Common myeloid progenitor, CD34-positive (primary cell): ENCODE data around the gene SANBR.
"Not testable (repeated sequence)": the region's sequence is repeated elsewhere in the genome, so short reads cannot be mapped to it uniquely, and the experiment has no call there.

ENCODE experiments used
- CTCF ChIA-PET: fragments of 350-600 bp; sonication (Branson Sonifier 250); formaldehyde crosslinking; loops from one replicate; lab custom pipeline; 2021; ENCODE audit warnings: antibody characterized with exemption; lab: Charles Lee
- POLR2A ChIA-PET: fragments of 350-600 bp; sonication (Branson Sonifier 250); formaldehyde crosslinking; loops from one replicate; lab custom pipeline; 2021; ENCODE audit warnings: antibody characterized with exemption; lab: Charles Lee
- DNase-seq, 3 donors: peaks; one replicate each; pipeline versions ENCODE4 v3.0.0 to v3.0.0-alpha.2; 2013
- H3K27ac ChIP-seq, 2 experiments: 1 replicate in 1 of 2; 2 replicates in 1 of 2; pipeline ENCODE4 v1.7.0; 2013; ENCODE audit warnings: inconsistent platforms in 2 of 2, low read length in 2 of 2, mild to moderate bottlenecking in 2 of 2, low read depth in 1 of 2, moderate library complexity in 1 of 2; ENCODE audit not compliant: severe bottlenecking in 2 of 2, insufficient read depth in 1 of 2, poor library complexity in 1 of 2
- H3K27me3 ChIP-seq, 5 experiments: replicated peaks in 2 of 5; 1 replicate in 3 of 5; 2 replicates in 2 of 5; pipeline versions ENCODE4 v1.6.1 to v1.7.0; 2013; ENCODE audit warnings: low read length in 4 of 5, mild to moderate bottlenecking in 2 of 5, moderate library complexity in 2 of 5, inconsistent platforms in 1 of 5; ENCODE audit not compliant: insufficient read depth in 5 of 5, control insufficient read depth in 4 of 5
- H3K36me3 ChIP-seq, 4 experiments: 1 replicate in 2 of 4; 2 replicates in 2 of 4; pipeline versions ENCODE4 v1.6.1 to v1.7.0; 2013; ENCODE audit warnings: low read length in 3 of 4, control low read depth in 1 of 4, mild to moderate bottlenecking in 1 of 4; ENCODE audit not compliant: control insufficient read depth in 4 of 4, insufficient read depth in 4 of 4
- H3K4me1 ChIP-seq, 4 experiments: 1 replicate in 3 of 4; 2 replicates in 1 of 4; pipeline versions ENCODE4 v1.6.1 to v1.7.1; 2013; ENCODE audit warnings: low read length in 3 of 4, mild to moderate bottlenecking in 3 of 4, control low read depth in 1 of 4, inconsistent platforms in 1 of 4, moderate library complexity in 1 of 4; ENCODE audit not compliant: control insufficient read depth in 4 of 4, insufficient read depth in 4 of 4; ENCODE audit errors: control extremely low read depth in 1 of 4
- H3K4me3 ChIP-seq, 7 experiments: 1 replicate in 4 of 7; 2 replicates in 3 of 7; pipeline versions ENCODE4 v1.5.1 to v1.7.0; 2013; ENCODE audit warnings: mild to moderate bottlenecking in 7 of 7, low read length in 6 of 7, moderate library complexity in 6 of 7, inconsistent platforms in 2 of 7, low read depth in 2 of 7, control low read depth in 1 of 7; ENCODE audit not compliant: insufficient read depth in 4 of 7, control insufficient read depth in 1 of 7; ENCODE audit errors: extremely low read depth in 1 of 7
- H3K9me3 ChIP-seq, 5 experiments: 1 replicate in 4 of 5; 2 replicates in 1 of 5; pipeline versions ENCODE4 v1.6.1 to v1.7.1; 2013; ENCODE audit warnings: low read length in 4 of 5, mild to moderate bottlenecking in 2 of 5, inconsistent platforms in 1 of 5, low read depth in 1 of 5, moderate library complexity in 1 of 5; ENCODE audit not compliant: control insufficient read depth in 4 of 5, insufficient read depth in 2 of 5; ENCODE audit errors: control extremely low read depth in 1 of 5
- WGBS: methylation state at CpG from one replicate; pipeline ENCODE4 v1.1.5; 2013; ENCODE audit not compliant: insufficient coverage; 5-methylcytosine and 5-hydroxymethylcytosine counted together

Gene SANBR

DNA sequence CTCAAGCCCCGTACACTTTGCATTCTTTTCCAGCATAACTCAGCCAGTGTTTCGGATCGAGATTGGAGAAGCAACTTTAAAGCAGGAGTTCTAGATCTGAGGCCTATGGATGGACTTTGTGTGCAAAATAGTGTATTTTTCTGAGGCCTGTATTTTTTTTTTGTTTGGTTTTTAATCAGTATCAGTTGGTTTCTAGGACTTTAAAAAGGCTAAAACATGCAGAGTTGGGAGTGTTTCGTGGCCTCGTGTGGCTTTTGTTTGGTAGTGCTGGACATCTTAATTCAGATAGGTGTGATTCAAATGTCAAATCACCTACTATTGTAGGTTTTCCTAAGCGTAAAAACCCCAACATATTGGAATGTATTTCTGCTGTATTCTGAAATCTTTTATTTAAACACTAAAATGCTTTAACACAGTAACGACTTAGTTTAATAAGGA, 47.3 kb upstream of the SANBR start:
- Histone ChIP-seq H3K27ac (peak overlapping the region; percentile 89 to 94), H3K4me1 (peaks cover 10 to 27% (median 23%) of the 10 kb centered on the region in 4 experiments), H3K27me3 (no peaks in the 10 kb centered on the region), H3K4me3 (peak overlapping the region; percentile 83 to 99 (median 95)), H3K9me3 (peaks cover 0 to 13% (median 5%) of the 10 kb centered on the region in 5 experiments), H3K36me3 (peaks cover 0 to 21% (median 12%) of the 10 kb centered on the region in 4 experiments)
- no peak for DNase-seq
- CTCF ChIA-PET = interaction anchor here (1.0 kb wide), 1 partner anchor 20 kb away, joined by 3 read pairs; no protein-coding TSS in a partner anchor
- POLR2A ChIA-PET = interaction anchor here (0.6 to 1.2 kb wide), 2 partner anchors 48 to 103 kb away, joined by 3 to 5 read pairs; partner anchors contain the start of gene SANBR
- 0% methylated on average over 5 of the region's 7 CpGs for WGBS

DNA sequence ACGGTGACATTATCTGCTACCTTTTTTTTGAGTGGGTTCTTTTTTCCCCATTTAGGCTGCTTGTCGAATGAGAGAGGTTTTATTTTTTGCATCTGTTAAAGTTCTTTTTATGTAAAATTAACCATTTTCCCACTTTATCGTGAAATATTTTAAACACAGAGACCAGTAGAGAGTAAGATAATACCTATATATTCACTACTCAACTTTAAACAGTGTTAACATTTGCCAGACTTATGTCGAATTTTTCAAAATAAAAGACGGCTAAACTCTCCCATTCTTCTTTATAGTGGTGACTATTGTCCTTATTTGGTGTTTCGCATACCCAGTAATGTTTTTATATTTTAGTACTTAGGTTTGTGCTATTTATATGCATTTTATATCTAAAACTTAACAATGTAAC, 46.9 kb upstream of the SANBR start:
- Histone ChIP-seq H3K27me3 (no peaks in the 10 kb centered on the region), H3K4me3 (peak overlapping the region in 6 of 7 experiments; percentile 83 to 99 (median 97)), H3K4me1 (peaks cover 10 to 27% (median 23%) of the 10 kb centered on the region in 4 experiments), H3K27ac (peak overlapping the region; percentile 89 to 94), H3K36me3 (peaks cover 0 to 21% (median 13%) of the 10 kb centered on the region in 4 experiments), H3K9me3 (peaks cover 0 to 13% (median 5%) of the 10 kb centered on the region in 5 experiments)
- ChIA-PET CTCF (no interaction called here), POLR2A (no interaction called here)
- no CpG with 5 or more reads among the region's 6 CpGs for WGBS
- no peak for DNase-seq

DNA sequence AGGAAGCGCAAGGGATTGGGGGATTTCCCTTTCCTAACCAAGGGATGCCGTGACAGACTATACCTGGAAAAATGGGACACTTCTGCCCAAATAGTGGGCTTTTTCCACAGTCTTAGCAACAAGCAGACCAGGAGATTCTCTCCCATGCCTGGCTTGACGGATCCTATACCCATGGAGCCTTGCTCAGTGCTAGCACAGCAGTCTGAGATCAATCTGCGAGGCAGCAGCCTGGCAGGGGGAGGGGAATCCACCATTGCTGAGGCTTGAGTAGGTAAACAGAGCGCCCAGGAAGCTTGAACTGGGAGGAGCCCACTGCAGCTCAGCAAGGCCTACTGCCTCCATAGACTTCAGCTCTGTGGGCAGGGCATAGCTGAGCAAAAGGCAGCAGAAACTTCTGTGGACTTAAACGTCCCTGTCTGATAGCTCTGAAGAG, 44.4 kb upstream of the SANBR start:
- ChIA-PET CTCF (interaction anchor here (1.9 kb wide), 1 partner anchor 13 kb away, joined by 4 read pairs; no protein-coding TSS in a partner anchor), POLR2A (no interaction called here)
- Histone ChIP-seq H3K4me3 (no peak overlapping the region), H3K36me3 (peaks cover 4 to 22% (median 14%) of the 10 kb centered on the region in 4 experiments), H3K4me1 (peaks cover 8 to 23% (median 19%) of the 10 kb centered on the region in 4 experiments), H3K27ac (no peak overlapping the region), H3K9me3 (peaks cover 0 to 13% (median 5%) of the 10 kb centered on the region in 5 experiments), H3K27me3 (no peaks in the 10 kb centered on the region)
- DNase-seq = no peak
- 98% methylated on average over 6 of the region's 6 CpGs for WGBS

DNA sequence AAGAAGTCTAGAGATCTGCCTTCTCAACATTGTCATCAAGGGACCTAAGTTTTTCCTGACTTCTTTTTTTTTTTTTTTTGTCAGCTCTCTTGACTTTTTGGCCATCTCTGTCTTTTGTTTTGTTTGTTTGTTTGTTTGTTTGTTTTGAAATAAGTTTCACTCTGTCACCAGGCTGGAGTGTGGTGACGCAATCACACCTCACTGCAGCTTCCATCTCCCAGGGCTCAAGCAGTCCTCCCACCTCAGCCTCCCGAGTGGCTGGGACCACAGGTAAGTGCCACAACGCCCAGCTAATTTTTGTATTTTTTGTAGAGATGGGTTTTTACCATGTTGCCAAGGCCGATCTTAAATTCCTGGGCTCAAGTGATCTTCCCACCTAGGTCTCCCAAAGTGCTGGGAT, 42.0 kb upstream of the SANBR start:
- Histone ChIP-seq H3K4me3 (no peak overlapping the region), H3K27ac (no peak overlapping the region), H3K9me3 (peaks cover 0 to 13% (median 5%) of the 10 kb centered on the region in 5 experiments), H3K4me1 (peaks cover 0 to 11% (median 10%) of the 10 kb centered on the region in 4 experiments), H3K27me3 (no peaks in the 10 kb centered on the region), H3K36me3 (peaks cover 11 to 30% (median 18%) of the 10 kb centered on the region in 4 experiments)
- ChIA-PET POLR2A (no interaction called here), CTCF (no interaction called here)
- no peak for DNase-seq
- 94% methylated on average over 3 of the region's 4 CpGs for WGBS

DNA sequence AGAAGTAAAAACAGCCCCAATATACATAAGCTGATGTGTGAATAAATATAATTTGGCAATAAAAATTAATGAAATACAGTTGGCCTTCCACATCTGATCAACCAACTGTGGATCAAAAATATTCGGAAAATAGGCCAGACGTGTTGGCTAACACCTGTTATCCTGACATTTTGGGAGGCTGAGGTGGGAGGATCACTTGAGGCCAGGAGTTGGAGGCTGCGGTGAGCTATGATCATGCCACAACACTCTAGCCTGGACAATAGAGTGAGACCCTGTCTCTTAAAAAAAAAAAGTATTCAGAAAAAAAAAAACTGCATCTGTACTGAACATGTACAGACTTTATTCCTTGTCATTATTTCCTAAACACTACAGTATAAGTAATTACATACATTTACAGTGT, 36.1 kb upstream of the SANBR start:
- ChIA-PET CTCF (interaction anchor here (0.6 to 0.8 kb wide), 2 partner anchors 37 to 90 kb away, joined by 3 read pairs; no protein-coding TSS in a partner anchor), POLR2A (no interaction called here)

DNA sequence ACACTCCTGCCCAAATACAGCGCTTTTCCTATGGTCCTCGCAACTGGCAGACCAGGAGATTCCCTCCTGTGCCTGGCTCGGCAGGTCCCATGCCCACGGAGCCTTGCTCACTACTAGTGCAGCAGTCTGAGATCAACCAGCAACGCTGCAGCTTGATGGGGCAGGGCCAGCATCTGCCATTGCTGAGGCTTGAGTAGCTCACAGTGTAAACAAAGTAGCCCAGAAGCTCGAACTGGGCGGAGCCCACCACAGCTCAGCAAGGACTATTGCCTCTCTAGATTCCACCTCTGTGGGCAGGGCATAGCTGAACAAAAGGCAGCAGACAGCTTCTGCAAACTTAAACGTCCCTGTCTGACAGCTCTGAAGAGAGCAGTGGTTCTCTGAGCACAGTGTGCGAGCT, 31.1 kb upstream of the SANBR start:
- peaks cover 18 to 48% (median 28%) of the 10 kb centered on the region in 4 experiments for H3K36me3 ChIP-seq
- H3K27ac ChIP-seq, H3K4me1 ChIP-seq, H3K27me3 ChIP-seq, DNase-seq, POLR2A ChIA-PET: not testable (repeated sequence)
- H3K9me3 ChIP-seq = peaks cover 0 to 11% (median 9%) of the 10 kb centered on the region in 5 experiments
- WGBS = 96% methylated on average over 9 of the region's 9 CpGs
- H3K4me3 ChIP-seq = peak overlapping the region in 1 of 7 experiments; percentile 5
- CTCF ChIA-PET = interaction anchor here (1.4 to 1.8 kb wide), 2 partner anchors 9 to 14 kb away, joined by 4 to 6 read pairs; no protein-coding TSS in a partner anchor

More for the DNA sequence above, 36.1 kb upstream of the SANBR start:
- H3K4me3 ChIP-seq = no peak overlapping the region
- WGBS = 100% methylated on average over 2 of the region's 3 CpGs
- no peaks in the 10 kb centered on the region for H3K27me3 ChIP-seq
- no peaks in the 10 kb centered on the region for H3K4me1 ChIP-seq
- H3K36me3 ChIP-seq = peaks cover 21 to 44% (median 32%) of the 10 kb centered on the region in 4 experiments
- no peak for DNase-seq
- peaks cover 0 to 5% (median under 1%) of the 10 kb centered on the region in 5 experiments for H3K9me3 ChIP-seq
- no peak overlapping the region for H3K27ac ChIP-seq

DNA sequence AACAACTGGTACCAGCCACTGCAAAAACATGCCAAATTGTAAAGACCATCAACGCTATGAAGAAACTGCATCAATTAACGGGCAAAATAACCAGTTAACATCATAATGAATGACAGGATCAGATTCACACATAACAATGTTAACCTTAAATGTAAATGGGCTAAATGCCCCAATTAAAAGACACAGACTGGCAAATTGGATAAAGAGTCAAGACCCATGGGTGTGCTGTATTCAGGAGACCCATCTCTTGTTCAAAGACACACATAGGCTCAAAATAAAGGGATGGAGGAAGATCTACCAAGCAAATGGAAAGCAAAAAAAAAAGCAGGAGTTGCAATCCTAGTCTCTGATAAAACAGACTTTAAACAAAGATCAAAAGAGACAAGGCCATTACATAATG, 29.0 kb upstream of the SANBR start:
- peaks cover 12 to 39% (median 22%) of the 10 kb centered on the region in 4 experiments for H3K36me3 ChIP-seq
- DNase-seq, H3K27me3 ChIP-seq, CTCF ChIA-PET, POLR2A ChIA-PET, H3K4me3 ChIP-seq, H3K4me1 ChIP-seq, H3K27ac ChIP-seq: not testable (repeated sequence)
- peaks cover 0 to 11% (median 9%) of the 10 kb centered on the region in 5 experiments for H3K9me3 ChIP-seq
- WGBS = no CpG with 5 or more reads among the region's 2 CpGs
